Smooth muscle cell (in vitro differentiated cells): ENCODE results near the gene SEC23B. TPM values are rescaled to one million over a fixed set of nuclear protein-coding genes. Genes with fewer than 3 reads are reported as not detected.

Source experiments
- DNase-seq: peaks from one replicate; lab custom pipeline; 2025; ENCODE audit not compliant: unreplicated experiment; lab: John Stamatoyannopoulos, UW
- H2AFZ ChIP-seq: fragments of 200-600 bp; sonication (generic); 2 replicates; pipeline ENCODE4 v1.6.0; 2016; ENCODE audit warnings: antibody characterized with exemption, low read depth, mild to moderate bottlenecking
- H3F3A ChIP-seq: fragments of 200-600 bp; sonication (generic); 2 replicates; pipeline ENCODE4 v1.6.0; 2017; ENCODE audit warnings: antibody characterized with exemption, low read depth
- H3K27ac ChIP-seq: fragments of 200-600 bp; sonication (generic); 2 replicates; pipeline ENCODE4 v1.5.1; 2016; ENCODE audit warnings: low read depth, mild to moderate bottlenecking
- H3K27me3 ChIP-seq: fragments of 200-600 bp; sonication (generic); 2 replicates; pipeline ENCODE4 v1.6.1; 2016; ENCODE audit warnings: low read depth, mild to moderate bottlenecking
- H3K36me3 ChIP-seq: fragments of 200-600 bp; sonication (generic); 2 replicates; pipeline ENCODE4 v1.5.1; 2016; ENCODE audit warnings: low read depth
- H3K4me1 ChIP-seq: fragments of 200-600 bp; sonication (generic); 2 replicates; pipeline ENCODE4 v1.5.1; 2016; ENCODE audit warnings: low read depth
- H3K4me2 ChIP-seq: fragments of 200-600 bp; sonication (generic); 2 replicates; pipeline ENCODE4 v1.6.0; 2016; ENCODE audit warnings: mild to moderate bottlenecking
- H3K4me3 ChIP-seq: fragments of 200-600 bp; sonication (generic); 2 replicates; pipeline ENCODE4 v1.5.1; 2016; ENCODE audit warnings: mild to moderate bottlenecking
- H3K79me2 ChIP-seq: fragments of 200-600 bp; sonication (generic); 2 replicates; pipeline ENCODE4 v1.6.0; 2016; ENCODE audit warnings: low read depth, mild to moderate bottlenecking
- H3K9ac ChIP-seq: fragments of 200-600 bp; sonication (generic); 2 replicates; pipeline ENCODE4 v1.6.0; 2016; ENCODE audit warnings: low read depth
- H3K9me3 ChIP-seq: fragments of 200-600 bp; sonication (generic); replicated peaks from 2 replicates; pipeline ENCODE4 v1.5.1; 2016; ENCODE audit warnings: low read depth
- H4K20me1 ChIP-seq: fragments of 200-600 bp; sonication (generic); 2 replicates; pipeline ENCODE4 v1.6.0; 2016; ENCODE audit warnings: low read depth
- WGBS: methylation state at CpG from one replicate; pipeline ENCODE4 v1.1.7; 2016; ENCODE audit warnings: low lambda C conversion rate; 5-methylcytosine and 5-hydroxymethylcytosine counted together
- polyA plus RNA-seq: library from polyadenylated mRNA; unstranded; fragments of >200 nt; fragmentation: Nextera tagmentation; extraction: Ambion mirVana; gene quantifications from 2 replicates; pipeline ENCODE4 v1.2.1, GENCODE V29; 2016
- total RNA-seq: library from RNA; depleted of rRNA; stranded (reverse); fragments of >200 nt; gene quantifications from 2 replicates; pipeline ENCODE4 v1.2.3, GENCODE V29; 2014
- TF ChIP-seq, protein P1 (sequence below): fragments of 200-600 bp; sonication (generic); IDR thresholded peaks from 2 replicates; pipeline ENCODE4 v1.5.1; 2017; ENCODE audit warnings: borderline replicate concordance, mild to moderate bottlenecking, antibody characterized with exemption; ENCODE audit not compliant: insufficient read depth, poor library complexity, severe bottlenecking

Gene SEC23B
- total and polyA plus RNA-seq, 2 experiments from 2014 or later = 53.9 to 55.6 TPM

DNA sequence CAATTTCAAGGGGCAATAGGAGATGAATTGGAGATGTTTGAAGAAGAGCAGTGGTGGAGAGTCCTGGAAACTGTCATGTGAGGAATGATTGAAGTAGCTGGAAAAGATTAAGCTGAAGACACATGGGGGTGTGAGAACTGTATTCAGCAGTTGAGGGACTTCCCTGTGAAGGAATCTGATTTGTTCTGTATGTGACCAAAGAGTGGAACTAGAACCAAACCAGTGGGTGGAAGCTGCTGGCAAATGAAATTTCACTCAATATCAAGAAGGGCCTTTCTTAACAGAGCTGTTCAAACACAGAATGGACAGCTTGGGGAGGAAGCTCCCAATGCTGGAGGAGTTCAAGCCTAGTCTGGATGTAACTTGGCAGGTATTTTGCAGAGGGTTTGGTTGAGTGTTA is 21.3 kb downstream of the SEC23B start:
- no peak overlapping the region for H3K9ac ChIP-seq
- DNase-seq = no peak
- no peaks in the 10 kb centered on the region for H3F3A ChIP-seq
- no peak overlapping the region for H2AFZ ChIP-seq
- no peaks in the 10 kb centered on the region for H3K79me2 ChIP-seq
- peaks cover 37% of the 10 kb centered on the region for H3K36me3 ChIP-seq
- H3K4me2 ChIP-seq = no peak overlapping the region
- H4K20me1 ChIP-seq = no peaks in the 10 kb centered on the region
- no peaks in the 10 kb centered on the region for H3K27me3 ChIP-seq
- H3K9me3 ChIP-seq = no peaks in the 10 kb centered on the region
- no peak overlapping the region for H3K4me3 ChIP-seq
- H3K27ac ChIP-seq = no peak overlapping the region
- H3K4me1 ChIP-seq = no peaks in the 10 kb centered on the region
- TF ChIP-seq, protein P1, sequence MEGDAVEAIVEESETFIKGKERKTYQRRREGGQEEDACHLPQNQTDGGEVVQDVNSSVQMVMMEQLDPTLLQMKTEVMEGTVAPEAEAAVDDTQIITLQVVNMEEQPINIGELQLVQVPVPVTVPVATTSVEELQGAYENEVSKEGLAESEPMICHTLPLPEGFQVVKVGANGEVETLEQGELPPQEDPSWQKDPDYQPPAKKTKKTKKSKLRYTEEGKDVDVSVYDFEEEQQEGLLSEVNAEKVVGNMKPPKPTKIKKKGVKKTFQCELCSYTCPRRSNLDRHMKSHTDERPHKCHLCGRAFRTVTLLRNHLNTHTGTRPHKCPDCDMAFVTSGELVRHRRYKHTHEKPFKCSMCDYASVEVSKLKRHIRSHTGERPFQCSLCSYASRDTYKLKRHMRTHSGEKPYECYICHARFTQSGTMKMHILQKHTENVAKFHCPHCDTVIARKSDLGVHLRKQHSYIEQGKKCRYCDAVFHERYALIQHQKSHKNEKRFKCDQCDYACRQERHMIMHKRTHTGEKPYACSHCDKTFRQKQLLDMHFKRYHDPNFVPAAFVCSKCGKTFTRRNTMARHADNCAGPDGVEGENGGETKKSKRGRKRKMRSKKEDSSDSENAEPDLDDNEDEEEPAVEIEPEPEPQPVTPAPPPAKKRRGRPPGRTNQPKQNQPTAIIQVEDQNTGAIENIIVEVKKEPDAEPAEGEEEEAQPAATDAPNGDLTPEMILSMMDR = no peak

DNA sequence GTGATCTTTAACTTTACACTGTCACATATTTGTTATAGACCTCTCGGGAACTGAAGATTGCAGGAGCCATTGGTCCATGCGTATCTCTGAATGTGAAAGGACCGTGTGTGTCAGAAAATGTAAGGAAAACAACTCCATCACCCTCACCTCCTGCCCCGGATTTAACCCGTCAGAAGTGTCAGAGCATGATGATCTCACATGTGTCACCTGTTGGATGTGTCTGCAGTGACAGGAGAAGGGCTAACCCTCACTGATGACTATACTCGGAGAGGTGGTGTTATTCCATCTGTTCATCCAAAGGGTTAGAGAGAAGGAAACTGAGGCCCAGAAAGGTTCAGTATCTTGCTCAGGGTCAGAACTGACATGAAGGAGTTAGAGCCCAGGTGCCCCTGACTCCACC is 24.9 kb downstream of the SEC23B start:
- Histone ChIP-seq H2AFZ (no peak overlapping the region), H3K4me2 (no peak overlapping the region), H3K4me1 (no peaks in the 10 kb centered on the region), H3K9me3 (no peaks in the 10 kb centered on the region), H3K27ac (no peak overlapping the region), H3K27me3 (no peaks in the 10 kb centered on the region), H3F3A (no peaks in the 10 kb centered on the region), H3K4me3 (no peak overlapping the region), H3K79me2 (no peaks in the 10 kb centered on the region), H4K20me1 (no peaks in the 10 kb centered on the region), H3K9ac (no peak overlapping the region), H3K36me3 (peaks cover 32% of the 10 kb centered on the region)
- DNase-seq = no peak
- TF ChIP-seq, protein P1 = no peak
- WGBS = 88% methylated on average over 6 of the region's 6 CpGs

DNA sequence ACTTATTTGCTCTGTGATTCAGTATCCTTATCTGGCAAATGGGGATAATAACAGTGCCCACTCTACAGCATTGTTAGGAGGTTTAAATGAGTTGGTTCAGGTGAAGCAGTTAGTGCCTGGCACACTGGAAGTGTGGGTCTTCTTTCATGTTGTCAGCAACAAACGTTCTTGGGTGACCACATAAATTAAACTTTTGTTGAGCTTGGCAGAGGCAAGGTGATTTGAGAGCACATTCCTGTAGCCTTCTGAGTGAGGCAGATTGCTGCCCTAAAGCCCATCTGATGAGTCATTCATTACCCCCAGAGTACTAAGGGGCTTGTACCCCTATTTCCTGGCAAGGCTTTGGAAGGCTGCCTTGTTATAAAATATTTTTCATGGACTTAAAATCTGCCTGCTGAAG is 25.8 kb downstream of the SEC23B start:
- TF ChIP-seq, protein P1 = no peak
- DNase-seq = no peak
- Histone ChIP-seq H3K79me2 (no peaks in the 10 kb centered on the region), H3K4me3 (no peak overlapping the region), H3K9me3 (no peaks in the 10 kb centered on the region), H3K9ac (no peak overlapping the region), H3F3A (no peaks in the 10 kb centered on the region), H3K4me1 (no peaks in the 10 kb centered on the region), H2AFZ (no peak overlapping the region), H3K4me2 (no peak overlapping the region), H3K36me3 (peaks cover 32% of the 10 kb centered on the region), H3K27me3 (no peaks in the 10 kb centered on the region), H4K20me1 (no peaks in the 10 kb centered on the region), H3K27ac (no peak overlapping the region)
- 76% methylated on average over 1 of the region's 1 CpG for WGBS

DNA sequence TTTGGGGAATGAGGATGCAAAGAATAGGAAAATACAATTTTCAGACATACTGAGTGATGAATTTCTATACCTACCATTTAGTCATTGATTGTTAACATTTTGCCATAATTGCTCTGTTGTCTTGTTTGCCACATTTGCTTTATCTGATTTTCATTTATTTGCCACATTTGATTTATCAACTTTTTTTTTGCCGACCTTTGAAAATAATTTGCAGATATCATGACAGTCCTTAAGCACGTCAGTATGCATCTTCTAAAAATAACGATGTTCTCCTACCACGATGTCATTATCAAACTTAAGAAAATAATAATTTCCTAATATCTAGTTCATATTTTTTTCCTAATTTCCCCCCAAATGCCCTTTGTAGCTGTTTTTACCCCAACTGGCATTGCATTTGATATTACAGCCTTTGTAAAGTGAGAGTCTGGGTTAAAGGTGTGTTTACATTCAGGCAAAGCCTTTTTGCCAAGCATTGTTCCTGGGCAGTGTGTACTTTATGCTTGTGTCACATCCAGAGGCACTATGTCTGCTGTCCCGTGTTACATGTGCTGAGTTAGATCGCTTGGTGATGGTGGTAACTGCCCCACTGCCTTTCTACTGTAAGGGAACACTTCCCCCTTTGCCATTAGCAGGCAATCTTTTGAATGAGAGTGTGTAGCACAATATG is 26.4 kb downstream of the SEC23B start:
- Histone ChIP-seq H2AFZ (no peak overlapping the region), H3K36me3 (peaks cover 32% of the 10 kb centered on the region)
- 89% methylated on average over 6 of the region's 6 CpGs for WGBS

More for the DNA sequence above, 26.4 kb downstream of the SEC23B start:
- H3F3A ChIP-seq = no peaks in the 10 kb centered on the region
- no peaks in the 10 kb centered on the region for H3K9me3 ChIP-seq
- H3K27ac ChIP-seq = no peak overlapping the region
- no peak overlapping the region for H3K4me3 ChIP-seq
- H3K79me2 ChIP-seq = no peaks in the 10 kb centered on the region
- DNase-seq = no peak
- no peaks in the 10 kb centered on the region for H4K20me1 ChIP-seq
- H3K4me2 ChIP-seq = no peak overlapping the region
- no peaks in the 10 kb centered on the region for H3K27me3 ChIP-seq
- TF ChIP-seq, protein P1 = no peak
- no peak overlapping the region for H3K9ac ChIP-seq
- no peaks in the 10 kb centered on the region for H3K4me1 ChIP-seq
